Neural cell (in vitro differentiated cells): Measurements from ENCODE around the gene ZNF619.

Experiments
- CTCF ChIP-seq: fragments of 450-650 bp; IDR thresholded peaks from 2 replicates; pipeline ENCODE4 v1.5.1; 2014; ENCODE audit warnings: antibody characterized with exemption, mild to moderate bottlenecking, moderate library complexity; ENCODE audit not compliant: poor library complexity, severe bottlenecking
- EP300 ChIP-seq: fragments of 450-650 bp; conservative IDR thresholded peaks from 2 replicates; pipeline ENCODE4 v1.6.1; 2014; ENCODE audit warnings: antibody characterized with exemption, mild to moderate bottlenecking, moderate library complexity; ENCODE audit not compliant: poor library complexity, severe bottlenecking
- EZH2 ChIP-seq: fragments of 200-600, 300-800 bp; shearing (Covaris generic), sonication (generic); IDR thresholded peaks from 2 replicates; pipeline ENCODE4 v1.6.1; 2014; ENCODE audit warnings: antibody characterized with exemption, low read length, borderline replicate concordance, mild to moderate bottlenecking; ENCODE audit not compliant: insufficient read depth, poor library complexity, severe bottlenecking
- POLR2AphosphoS5 ChIP-seq: IDR thresholded peaks from 2 replicates; pipeline ENCODE4 v1.6.1; 2012
- REST ChIP-seq: IDR thresholded peaks from 2 replicates; pipeline ENCODE4 v1.6.1; 2012; ENCODE audit warnings: borderline replicate concordance
- SMC3 ChIP-seq: fragments of 450-650 bp; conservative IDR thresholded peaks from 2 replicates; pipeline ENCODE4 v1.6.1; 2014; ENCODE audit warnings: antibody characterized with exemption, mild to moderate bottlenecking, moderate library complexity; ENCODE audit not compliant: poor library complexity
- TAF1 ChIP-seq: IDR thresholded peaks from 2 replicates; pipeline ENCODE4 v1.6.1; 2012; ENCODE audit warnings: low read depth

GRCh38 chr3:40524568-40525285 is 47.8 kb downstream of the ZNF619 start, which contains the start of gene ZNF621:
- TF ChIP-seq CTCF: no peak
- peak; percentile 38 for TF ChIP-seq SMC3
- TF ChIP-seq POLR2AphosphoS5: peak; percentile 67
- TF ChIP-seq REST: no peak
- TF ChIP-seq EP300: no peak
- no peak for TF ChIP-seq TAF1
- no peak for TF ChIP-seq EZH2
